ENCODE results near the gene GARIN5A.

DNA sequence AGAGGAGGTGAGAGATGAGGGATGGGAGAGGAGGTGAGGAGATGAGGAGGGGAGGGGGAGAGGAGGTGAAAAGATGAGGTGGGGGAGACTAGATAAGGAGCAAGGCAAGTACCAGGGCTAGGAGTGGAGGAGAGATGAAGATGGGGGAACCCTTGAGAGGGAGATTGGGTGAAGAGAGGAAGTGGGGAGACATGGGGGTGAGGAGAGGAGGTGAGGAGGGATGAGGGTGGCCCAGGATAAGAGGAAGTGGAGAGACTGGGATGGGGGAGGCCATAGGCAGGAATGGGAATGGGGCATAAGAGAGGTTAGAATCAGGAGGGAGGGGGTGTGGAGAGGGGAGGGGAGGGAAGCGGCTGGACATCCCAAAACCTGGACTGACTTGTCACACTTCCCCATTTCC is 17.0 kb downstream of the GARIN5A start:
- TF ChIP-seq EP300 (IDR thresholded peaks at IDR 0.05; ENCODE audit: low read depth), result no peak
- TF ChIP-seq, protein P1, sequence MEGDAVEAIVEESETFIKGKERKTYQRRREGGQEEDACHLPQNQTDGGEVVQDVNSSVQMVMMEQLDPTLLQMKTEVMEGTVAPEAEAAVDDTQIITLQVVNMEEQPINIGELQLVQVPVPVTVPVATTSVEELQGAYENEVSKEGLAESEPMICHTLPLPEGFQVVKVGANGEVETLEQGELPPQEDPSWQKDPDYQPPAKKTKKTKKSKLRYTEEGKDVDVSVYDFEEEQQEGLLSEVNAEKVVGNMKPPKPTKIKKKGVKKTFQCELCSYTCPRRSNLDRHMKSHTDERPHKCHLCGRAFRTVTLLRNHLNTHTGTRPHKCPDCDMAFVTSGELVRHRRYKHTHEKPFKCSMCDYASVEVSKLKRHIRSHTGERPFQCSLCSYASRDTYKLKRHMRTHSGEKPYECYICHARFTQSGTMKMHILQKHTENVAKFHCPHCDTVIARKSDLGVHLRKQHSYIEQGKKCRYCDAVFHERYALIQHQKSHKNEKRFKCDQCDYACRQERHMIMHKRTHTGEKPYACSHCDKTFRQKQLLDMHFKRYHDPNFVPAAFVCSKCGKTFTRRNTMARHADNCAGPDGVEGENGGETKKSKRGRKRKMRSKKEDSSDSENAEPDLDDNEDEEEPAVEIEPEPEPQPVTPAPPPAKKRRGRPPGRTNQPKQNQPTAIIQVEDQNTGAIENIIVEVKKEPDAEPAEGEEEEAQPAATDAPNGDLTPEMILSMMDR (IDR thresholded peaks at IDR 0.05), result no peak
